HepG2 (cell line): ENCODE measurements around the gene ARHGAP26. TPM values are rescaled to one million over a fixed set of nuclear protein-coding genes. Genes with fewer than 3 reads are reported as not detected.

Source experiments
- BORCS8-MEF2B ChIP-seq: sonication (generic); formaldehyde crosslinking; IDR thresholded peaks from 2 replicates; pipeline ENCODE4 v1.8.0; 2022; ENCODE audit warnings: mild to moderate bottlenecking, missing genetic modification reagents
- HMG20A ChIP-seq: IDR thresholded peaks from 2 replicates; pipeline ENCODE4 v1.6.1; 2016; ENCODE audit warnings: borderline replicate concordance
- HNF1A ChIP-seq, 2 experiments: sonication (generic) in 1 of 2; formaldehyde crosslinking in 1 of 2; IDR thresholded peaks; 2 replicates each; pipeline versions ENCODE4 v1.4.0 to v1.6.1; 2016 to 2020; ENCODE audit warnings: borderline replicate concordance in 1 of 2, low read depth in 1 of 2, mild to moderate bottlenecking in 1 of 2, missing genetic modification reagents in 1 of 2
- HNRNPH1 ChIP-seq: fragments of 200-400 bp; formaldehyde crosslinking; optimal IDR thresholded peaks from 2 replicates; pipeline ENCODE3; 2017; ENCODE audit warnings: mild to moderate bottlenecking, low read depth, low read length
- IRF2 ChIP-seq: IDR thresholded peaks from 2 replicates; pipeline ENCODE4 v1.6.1; 2018; ENCODE audit warnings: missing genetic modification reagents, missing compliant biosample characterization
- MAF1 ChIP-seq: sonication (generic); formaldehyde crosslinking; IDR thresholded peaks from 2 replicates; pipeline ENCODE4 v1.5.0; 2020; ENCODE audit warnings: missing genetic modification reagents, borderline replicate concordance
- MIER2 ChIP-seq: IDR thresholded peaks from 2 replicates; pipeline ENCODE4 v1.6.1; 2016; ENCODE audit warnings: missing biosample characterization, missing genetic modification reagents
- NR3C1 ChIP-seq: sonication (generic); formaldehyde crosslinking; IDR thresholded peaks from 2 replicates; pipeline ENCODE4 v1.4.0; 2020; ENCODE audit warnings: missing genetic modification reagents
- POLR2AphosphoS2 ChIP-seq: IDR thresholded peaks from 2 replicates; pipeline ENCODE4 v1.6.1; 2011; ENCODE audit warnings: low read depth, low read length, improper control_type of control experiment
- PRPF4 ChIP-seq: fragments of 200-400 bp; formaldehyde crosslinking; IDR thresholded peaks from 2 replicates; pipeline ENCODE4 v1.6.1; 2016; ENCODE audit warnings: low read length, low read depth; ENCODE audit not compliant: poor library complexity, severe bottlenecking
- RNF2 ChIP-seq: fragments of 450-650 bp; conservative IDR thresholded peaks from 2 replicates; pipeline ENCODE4 v1.6.1; 2016; ENCODE audit warnings: low read depth
- SIX4 ChIP-seq: sonication (generic); formaldehyde crosslinking; IDR thresholded peaks from 2 replicates; pipeline ENCODE4 v1.4.0; 2020; ENCODE audit warnings: missing genetic modification reagents
- SMYD3 ChIP-seq: sonication (generic); formaldehyde crosslinking; IDR thresholded peaks from 2 replicates; pipeline ENCODE4 v1.8.1; 2023; ENCODE audit warnings: mild to moderate bottlenecking, missing genetic modification reagents
- SNRNP70 ChIP-seq: fragments of 200-400 bp; formaldehyde crosslinking; IDR thresholded peaks from 2 replicates; pipeline ENCODE4 v1.6.1; 2017; ENCODE audit warnings: mild to moderate bottlenecking, low read depth, low read length, moderate library complexity
- SOX6 ChIP-seq, 2 experiments: fragments of 450-650 bp in 1 of 2; sonication (generic) in 1 of 2; formaldehyde crosslinking in 1 of 2; IDR thresholded peaks; 2 replicates each; pipeline versions ENCODE4 v1.4.0 to v1.6.1; 2017 to 2020; ENCODE audit warnings: antibody characterized with exemption in 1 of 2, mild to moderate bottlenecking in 1 of 2, missing genetic modification reagents in 1 of 2
- ZNF256 ChIP-seq: sonication (generic); formaldehyde crosslinking; conservative IDR thresholded peaks from 2 replicates; pipeline ENCODE4 v1.4.0; 2020; ENCODE audit warnings: missing genetic modification reagents
- ZNF567 ChIP-seq: sonication (generic); formaldehyde crosslinking; IDR thresholded peaks from 2 replicates; pipeline ENCODE4 v1.8.1; 2023; ENCODE audit warnings: mild to moderate bottlenecking, missing genetic modification reagents, borderline replicate concordance
- ZNF792 ChIP-seq: IDR thresholded peaks from 2 replicates; pipeline ENCODE4 v1.6.1; 2016
- polyA plus RNA-seq, 8 experiments: library from polyadenylated mRNA; depleted of rRNA in 3 of 8; stranded (reverse) in 7 of 8; unstranded in 1 of 8; fragments of >200 nt; fragmentation: Illumina TruSeq in 4 of 8; extraction: Trizol in 4 of 8; gene quantifications; 2 replicates each; pipeline versions ENCODE4 v1.2.1 to v1.2.3, GENCODE V29; 2011 to 2016; ENCODE audit warnings: low read depth in 4 of 8, missing spikeins in 1 of 8, mixed read lengths in 1 of 8; ENCODE audit not compliant: insufficient read depth in 1 of 8
- total RNA-seq, 5 experiments: library from RNA; depleted of rRNA; stranded (reverse); fragments of >200 nt; fragmentation: Illumina TruSeq; extraction: Trizol; gene quantifications; 2 replicates each; pipeline ENCODE4 v1.2.3, GENCODE V29; 2016; ENCODE audit warnings: low read depth in 1 of 5
- TF ChIP-seq, protein P1 (sequence below): sonication (generic); formaldehyde crosslinking; IDR thresholded peaks from 2 replicates; pipeline ENCODE4 v1.4.0; 2020; ENCODE audit warnings: mild to moderate bottlenecking, low read depth, missing genetic modification reagents
- TF ChIP-seq, protein P2 (sequence below): sonication (generic); formaldehyde crosslinking; IDR thresholded peaks from 2 replicates; pipeline ENCODE4 v1.5.1; 2020; ENCODE audit warnings: missing genetic modification reagents, mild to moderate bottlenecking, borderline replicate concordance

The ARHGAP26 gene
- total and polyA plus RNA-seq, 2 of the 13 experiments (the other 11 are each of a cell fraction or from before 2014, with no cell fraction given) = 9.6 to 18.2 TPM

- no peak; the same call in 1 of the 2 replicates for TF ChIP-seq HNF1A (IDR thresholded peaks at IDR 0.05; ENCODE audit: low read depth)
- no peak; the same call in 1 of the 2 replicates for TF ChIP-seq HNF1A (CRISPR knock-in tag; IDR thresholded peaks at IDR 0.05; ENCODE audit: borderline replicate concordance)
- no peak for TF ChIP-seq SIX4 (CRISPR knock-in tag)
- peak; percentile 48; the same call in 1 of the 2 replicates for TF ChIP-seq HMG20A (CRISPR knock-in tag)
- no peak for TF ChIP-seq ZNF792 (CRISPR knock-in tag)
- TF ChIP-seq SOX6 (IDR thresholded peaks at IDR 0.05) = no peak
- TF ChIP-seq SOX6 (CRISPR knock-in tag; IDR thresholded peaks at IDR 0.05) = peak; percentile 60
- TF ChIP-seq POLR2AphosphoS2 = no peak
- TF ChIP-seq, protein P1, sequence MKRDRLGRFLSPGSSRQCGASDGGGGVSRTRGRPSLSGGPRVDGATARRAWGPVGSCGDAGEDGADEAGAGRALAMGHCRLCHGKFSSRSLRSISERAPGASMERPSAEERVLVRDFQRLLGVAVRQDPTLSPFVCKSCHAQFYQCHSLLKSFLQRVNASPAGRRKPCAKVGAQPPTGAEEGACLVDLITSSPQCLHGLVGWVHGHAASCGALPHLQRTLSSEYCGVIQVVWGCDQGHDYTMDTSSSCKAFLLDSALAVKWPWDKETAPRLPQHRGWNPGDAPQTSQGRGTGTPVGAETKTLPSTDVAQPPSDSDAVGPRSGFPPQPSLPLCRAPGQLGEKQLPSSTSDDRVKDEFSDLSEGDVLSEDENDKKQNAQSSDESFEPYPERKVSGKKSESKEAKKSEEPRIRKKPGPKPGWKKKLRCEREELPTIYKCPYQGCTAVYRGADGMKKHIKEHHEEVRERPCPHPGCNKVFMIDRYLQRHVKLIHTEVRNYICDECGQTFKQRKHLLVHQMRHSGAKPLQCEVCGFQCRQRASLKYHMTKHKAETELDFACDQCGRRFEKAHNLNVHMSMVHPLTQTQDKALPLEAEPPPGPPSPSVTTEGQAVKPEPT (CRISPR knock-in tag) = no peak
- 0 out of 2 replicates have a peak, but pooled peaks have one; percentile 27 for TF ChIP-seq MIER2 (CRISPR knock-in tag)
- no peak for TF ChIP-seq HNRNPH1
- no peak for TF ChIP-seq SMYD3 (CRISPR knock-in tag)
- TF ChIP-seq ZNF567 (CRISPR knock-in tag) = no peak
- TF ChIP-seq PRPF4 = no peak
- no peak for TF ChIP-seq NR3C1 (CRISPR knock-in tag)
- TF ChIP-seq, protein P2, sequence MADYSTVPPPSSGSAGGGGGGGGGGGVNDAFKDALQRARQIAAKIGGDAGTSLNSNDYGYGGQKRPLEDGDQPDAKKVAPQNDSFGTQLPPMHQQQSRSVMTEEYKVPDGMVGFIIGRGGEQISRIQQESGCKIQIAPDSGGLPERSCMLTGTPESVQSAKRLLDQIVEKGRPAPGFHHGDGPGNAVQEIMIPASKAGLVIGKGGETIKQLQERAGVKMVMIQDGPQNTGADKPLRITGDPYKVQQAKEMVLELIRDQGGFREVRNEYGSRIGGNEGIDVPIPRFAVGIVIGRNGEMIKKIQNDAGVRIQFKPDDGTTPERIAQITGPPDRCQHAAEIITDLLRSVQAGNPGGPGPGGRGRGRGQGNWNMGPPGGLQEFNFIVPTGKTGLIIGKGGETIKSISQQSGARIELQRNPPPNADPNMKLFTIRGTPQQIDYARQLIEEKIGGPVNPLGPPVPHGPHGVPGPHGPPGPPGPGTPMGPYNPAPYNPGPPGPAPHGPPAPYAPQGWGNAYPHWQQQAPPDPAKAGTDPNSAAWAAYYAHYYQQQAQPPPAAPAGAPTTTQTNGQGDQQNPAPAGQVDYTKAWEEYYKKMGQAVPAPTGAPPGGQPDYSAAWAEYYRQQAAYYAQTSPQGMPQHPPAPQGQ (CRISPR knock-in tag) = no peak
- TF ChIP-seq SNRNP70 = no peak
- no peak for TF ChIP-seq RNF2
- no peak for TF ChIP-seq IRF2
- no peak for TF ChIP-seq MAF1
- no peak for TF ChIP-seq BORCS8-MEF2B (CRISPR knock-in tag)
- TF ChIP-seq ZNF256 (CRISPR knock-in tag) = no peak
Measured at GRCh38 chr5:142820447-142820846, 50.3 kb downstream of the ARHGAP26 start (continued).
